Colon (tissue), 2 donors: ENCODE results near the gene ROMO1.
A peak's percentile ranks its signal among the peaks of the same experiment; 100 is the strongest.
"Not testable (repeated sequence)": the region's sequence is repeated elsewhere in the genome, so short reads cannot be mapped to it uniquely, and the experiment has no call there.

ENCODE experiments used
- FAIRE-seq: peaks from 2 replicates; lab custom pipeline; 2012; peaks lifted over from hg19 to GRCh38; lab: Jason Lieb, UNC
- donor health status: control.
- donor health status: control.

The ROMO1 gene

GRCh38 chr20:35731862-35732643 lies 32.8 kb downstream of the ROMO1 start:
- no peak for FAIRE-seq

- FAIRE-seq: no peak
These were observed 33.4 kb downstream of the ROMO1 start for GRCh38 chr20:35732644-35732982.

- no peak for FAIRE-seq
These were observed 35.2 kb downstream of the ROMO1 start for GRCh38 chr20:35734374-35734773.

DNA sequence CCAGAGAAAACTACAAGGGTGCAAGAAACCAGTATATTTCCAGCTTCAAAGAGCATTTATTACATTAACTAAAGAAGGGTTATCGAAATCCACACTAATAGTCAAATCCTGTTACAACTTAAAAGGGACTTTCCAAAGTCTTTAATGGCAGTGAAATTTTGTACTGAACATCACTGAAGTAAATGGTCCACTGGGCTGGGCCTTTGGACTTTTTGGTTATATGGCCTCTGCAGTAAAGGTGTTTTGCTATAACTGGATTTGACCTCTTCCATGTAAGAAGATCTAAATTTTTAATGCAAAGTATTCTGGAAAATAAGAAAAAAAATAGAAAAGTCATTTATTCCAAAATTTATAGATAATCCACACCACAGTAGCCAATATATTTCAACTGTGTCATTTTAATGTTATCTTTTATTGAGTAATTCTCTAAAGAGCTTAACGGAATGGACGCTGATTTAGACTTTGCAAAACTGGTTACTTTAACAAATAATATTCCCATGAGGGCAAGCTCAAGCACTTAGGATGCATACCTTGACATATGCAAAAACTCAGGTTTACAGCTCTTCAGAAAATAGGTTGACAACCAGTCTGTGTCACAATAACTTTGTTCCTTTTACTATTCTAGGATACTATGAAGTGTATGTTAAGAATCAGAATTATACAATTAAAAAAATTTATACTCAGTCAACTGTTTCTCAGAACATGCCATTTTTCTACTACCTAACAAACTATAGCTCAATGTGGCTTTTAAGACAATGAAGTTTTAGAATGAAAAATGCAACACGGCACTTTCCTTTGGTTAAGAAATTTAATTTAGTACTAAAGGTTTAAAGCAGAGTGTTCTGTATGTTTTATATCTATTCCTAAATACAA lies 35.8 kb downstream of the ROMO1 start:
- FAIRE-seq: no peak

GRCh38 chr20:35735826-35736470 lies 36.7 kb downstream of the ROMO1 start:
- no peak for FAIRE-seq

DNA sequence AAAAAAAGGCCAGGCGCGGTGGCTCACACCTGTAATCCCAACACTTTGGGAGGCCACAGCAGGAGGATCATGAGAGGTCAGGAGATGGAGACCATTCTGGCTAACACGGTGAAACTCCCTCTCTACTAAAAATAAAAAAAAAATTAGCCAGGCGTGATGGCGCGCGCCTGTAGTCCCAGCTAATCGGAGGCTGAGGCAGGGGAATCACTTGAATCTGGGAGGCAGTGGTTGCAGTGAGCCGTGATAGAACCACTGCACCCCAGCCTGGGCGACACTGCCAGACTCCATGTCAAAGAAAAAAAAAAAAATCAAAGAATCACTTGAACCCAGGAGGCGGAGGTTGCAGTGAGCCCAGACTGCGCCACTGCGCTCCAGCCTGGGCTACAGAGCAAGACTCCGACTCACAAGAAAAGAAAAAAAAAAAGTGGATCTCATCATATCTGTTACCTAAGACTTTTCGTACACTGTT lies 38.7 kb downstream of the ROMO1 start:
- no peak for FAIRE-seq

GRCh38 chr20:35738410-35739179 lies 39.4 kb downstream of the ROMO1 start:
- no peak for FAIRE-seq

GRCh38 chr20:35739294-35740163 lies 40.3 kb downstream of the ROMO1 start:
- no peak for FAIRE-seq

- FAIRE-seq: peak; percentile 49
These were observed 42.9 kb downstream of the ROMO1 start, which contains the start of gene RBM39 for GRCh38 chr20:35741892-35742740. RBM39 (minus strand) TSS chr20:35742260; CDS start chr20:35740874, 1,386 bp downstream.

DNA sequence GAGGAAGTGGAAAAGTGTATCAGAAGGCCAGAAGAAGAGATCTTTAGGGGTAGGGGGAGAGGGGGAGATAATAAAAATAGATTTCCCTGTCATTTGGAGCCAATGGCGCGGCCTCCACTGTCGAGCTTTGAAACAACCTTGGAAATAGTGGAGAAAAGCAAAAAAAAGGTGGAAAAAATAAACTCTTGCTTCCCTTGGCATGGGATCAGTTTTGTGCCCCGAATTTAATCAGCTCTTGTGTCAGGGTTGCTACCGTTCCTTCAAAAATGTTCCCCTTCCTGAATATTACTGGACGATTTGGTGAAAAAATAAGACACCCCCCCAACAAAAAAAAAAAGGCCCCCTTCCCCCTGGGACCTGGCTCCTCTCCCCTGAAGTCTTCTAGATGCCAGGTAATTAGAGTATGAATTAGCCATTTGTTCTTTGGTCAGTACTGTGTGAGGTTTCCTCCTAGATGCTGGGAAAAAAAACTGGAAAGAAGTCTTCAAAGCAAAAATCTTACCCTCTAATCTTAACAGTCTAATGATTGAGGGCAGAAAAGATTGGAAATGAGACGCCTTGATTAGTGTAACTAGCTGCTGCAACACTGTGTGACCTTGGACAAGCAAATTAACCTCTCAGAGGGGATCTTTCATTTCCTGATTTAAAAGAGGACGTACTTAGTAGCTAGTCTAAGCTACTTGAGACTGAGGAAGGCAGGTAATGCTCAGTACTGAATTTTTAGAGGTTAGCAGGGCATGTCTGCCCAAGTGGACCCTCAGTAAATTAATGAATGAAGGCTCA lies 43.7 kb downstream of the ROMO1 start:
- FAIRE-seq: no peak

DNA sequence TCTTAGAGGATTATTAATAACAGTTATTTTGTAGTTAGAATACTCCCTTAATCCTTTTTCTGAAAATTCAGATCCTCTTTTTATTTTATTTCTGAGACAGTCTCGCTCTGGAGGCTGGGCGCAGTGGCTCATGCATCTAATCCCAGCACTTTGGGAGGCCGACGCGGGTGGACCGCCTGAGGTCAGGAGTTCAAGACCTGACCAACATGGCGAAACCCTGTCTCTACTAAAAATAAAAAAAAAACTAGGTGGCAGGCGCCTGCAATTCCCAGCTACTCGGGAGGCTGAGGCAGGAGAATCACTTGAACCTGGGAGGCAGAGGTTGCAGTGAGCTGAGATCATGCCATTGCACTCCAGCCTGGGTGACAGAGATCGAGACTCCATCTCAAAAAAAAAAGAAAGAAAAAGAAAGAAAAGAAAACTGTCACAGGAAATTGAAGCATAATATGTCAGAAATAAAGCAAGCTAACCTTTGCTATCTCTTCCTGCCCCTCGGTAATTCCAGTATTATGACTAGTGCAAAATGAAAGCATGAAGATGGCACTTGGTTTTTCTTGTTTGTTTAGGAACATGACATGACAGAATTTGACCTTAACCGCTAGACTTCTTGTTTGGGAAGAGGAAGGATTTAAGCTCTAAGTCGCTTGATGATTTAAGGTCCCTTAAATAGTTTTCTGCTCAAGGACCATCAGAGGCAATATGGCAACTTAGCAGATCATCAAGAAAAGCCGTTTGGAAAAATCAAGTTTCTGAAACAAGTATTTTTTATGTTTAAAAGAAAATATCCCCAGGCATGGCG lies 44.7 kb downstream of the ROMO1 start:
- FAIRE-seq: no peak

GRCh38 chr20:35744492-35744841 lies 45.3 kb downstream of the ROMO1 start:
- FAIRE-seq: not testable (repeated sequence)
